ENCODE data around the gene PYGB.
A peak's percentile ranks its signal among the peaks of the same experiment; 100 is the strongest.

The PYGB gene

GRCh38 chr20:25204550-25205276 lies 43.2 kb upstream of the PYGB start:
- Histone ChIP-seq H3K9me3 (ENCODE audit: control insufficient read depth, insufficient read depth, low read depth, low read length) (no peaks in the 10 kb centered on the region), H3K4me3 (ENCODE audit: low read depth, low read length) (no peak overlapping the region), H3K36me3 (ENCODE audit: control insufficient read depth in 2 of 2, insufficient read depth in 1 of 2, low read length in 2 of 2) (peaks cover 0 to 6% of the 10 kb centered on the region in 2 experiments; a peak in 2 of 3 replicates), H3K27ac (ENCODE audit: extremely low read depth, low read depth, low read length) (no peak overlapping the region), H3K4me1 (ENCODE audit: control insufficient read depth, insufficient read depth, low read length) (no peaks in the 10 kb centered on the region)
- CTCF ChIA-PET = interaction anchor here (0.5 to 1.0 kb wide), 3 partner anchors 10 to 194 kb away, joined by 3 to 4 read pairs (median 4); no protein-coding TSS in a partner anchor
- POLR2A ChIA-PET = interaction anchor here (0.6 to 1.1 kb wide), 2 partner anchors 9 to 211 kb away, joined by 3 to 5 read pairs; no protein-coding TSS in a partner anchor
- TF ChIP-seq ZNF302 (tag by site-specific recombination; IDR thresholded peaks at IDR 0.05; ENCODE audit: low read depth) = no peak
- TF ChIP-seq ZIC2 (tag by site-specific recombination; IDR thresholded peaks at IDR 0.05) = peak; percentile 56
- TF ChIP-seq SCRT1 (tag by site-specific recombination; IDR thresholded peaks at IDR 0.05; ENCODE audit: borderline replicate concordance) = 0 out of 2 replicates have a peak, but pooled peaks have one; percentile 24
- TF ChIP-seq ZNF239 (tag by site-specific recombination; IDR thresholded peaks at IDR 0.05) = no peak
- TF ChIP-seq SCRT2 (tag by site-specific recombination; IDR thresholded peaks at IDR 0.05) = peak; percentile 44; the same call in 1 of the 2 replicates

- H3K9me3 ChIP-seq (ENCODE audit: control insufficient read depth, insufficient read depth, low read depth, low read length) = no peaks in the 10 kb centered on the region
- peaks cover 2 to 13% of the 10 kb centered on the region in 2 experiments; a peak in 2 of 3 replicates for H3K36me3 ChIP-seq (ENCODE audit: control insufficient read depth in 2 of 2, insufficient read depth in 1 of 2, low read length in 2 of 2)
- H3K4me3 ChIP-seq (ENCODE audit: low read depth, low read length) = no peak overlapping the region
- CTCF ChIA-PET = interaction anchor here (0.5 to 1.0 kb wide), 2 partner anchors 10 to 112 kb away, joined by 3 to 4 read pairs; no protein-coding TSS in a partner anchor
- no peak overlapping the region for H3K27ac ChIP-seq (ENCODE audit: extremely low read depth, low read depth, low read length)
- POLR2A ChIA-PET = interaction anchor here (0.6 kb wide), 1 partner anchor 9 kb away, joined by 3 read pairs; no protein-coding TSS in a partner anchor
- H3K4me1 ChIP-seq (ENCODE audit: control insufficient read depth, insufficient read depth, low read length) = no peaks in the 10 kb centered on the region
- TF ChIP-seq SP7 (tag by site-specific recombination; IDR thresholded peaks at IDR 0.05) (no peak), ZIC2 (tag by site-specific recombination; IDR thresholded peaks at IDR 0.05) (0 out of 2 replicates have a peak, but pooled peaks have one; percentile 9)
Observed at GRCh38 chr20:25205277-25206062, 42.4 kb upstream of the PYGB start.

DNA sequence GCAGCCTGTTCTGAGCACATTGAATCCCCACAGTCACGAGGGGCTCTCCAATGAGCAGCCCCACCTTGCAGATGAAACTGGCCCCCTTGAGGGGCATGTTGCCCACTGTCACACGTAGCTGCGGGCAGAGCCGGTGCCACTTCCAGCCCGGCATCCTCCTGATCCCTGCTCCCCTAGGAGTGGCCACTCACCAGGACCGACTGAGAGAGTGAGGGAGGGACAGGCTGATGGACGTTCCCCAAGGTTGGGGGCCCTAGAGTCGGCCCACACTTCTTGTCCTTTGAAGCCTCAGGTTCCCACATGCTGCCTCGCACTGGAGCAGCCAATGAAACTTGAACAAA lies 41.9 kb upstream of the PYGB start:
- Histone ChIP-seq H3K36me3 (ENCODE audit: control insufficient read depth in 2 of 2, insufficient read depth in 1 of 2, low read length in 2 of 2) (peaks cover 5 to 18% of the 10 kb centered on the region in 2 experiments; a peak in 2 of 3 replicates), H3K4me3 (ENCODE audit: low read depth, low read length) (no peak overlapping the region), H3K9me3 (ENCODE audit: control insufficient read depth, insufficient read depth, low read depth, low read length) (no peaks in the 10 kb centered on the region), H3K27ac (ENCODE audit: extremely low read depth, low read depth, low read length) (no peak overlapping the region), H3K4me1 (ENCODE audit: control insufficient read depth, insufficient read depth, low read length) (no peaks in the 10 kb centered on the region)
- POLR2A ChIA-PET = no interaction called here
- TF ChIP-seq, protein P1, sequence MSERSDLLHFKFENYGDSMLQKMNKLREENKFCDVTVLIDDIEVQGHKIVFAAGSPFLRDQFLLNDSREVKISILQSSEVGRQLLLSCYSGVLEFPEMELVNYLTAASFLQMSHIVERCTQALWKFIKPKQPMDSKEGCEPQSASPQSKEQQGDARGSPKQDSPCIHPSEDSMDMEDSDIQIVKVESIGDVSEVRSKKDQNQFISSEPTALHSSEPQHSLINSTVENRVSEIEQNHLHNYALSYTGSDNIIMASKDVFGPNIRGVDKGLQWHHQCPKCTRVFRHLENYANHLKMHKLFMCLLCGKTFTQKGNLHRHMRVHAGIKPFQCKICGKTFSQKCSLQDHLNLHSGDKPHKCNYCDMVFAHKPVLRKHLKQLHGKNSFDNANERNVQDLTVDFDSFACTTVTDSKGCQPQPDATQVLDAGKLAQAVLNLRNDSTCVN (tag by site-specific recombination; optimal IDR thresholded peaks at IDR 0.05) = no peak
- TF ChIP-seq ZNF768 (tag by site-specific recombination; IDR thresholded peaks at IDR 0.05) (no peak), ZNF518A (tag by site-specific recombination; conservative IDR thresholded peaks at IDR 0.05; ENCODE audit: low read depth) (no peak), KLF16 (tag by site-specific recombination; IDR thresholded peaks at IDR 0.05) (no peak), ZNF274 (IDR thresholded peaks at IDR 0.05; ENCODE audit: low read length) (no peak), ZNF274 (tag by site-specific recombination; IDR thresholded peaks at IDR 0.05; ENCODE audit: borderline replicate concordance) (no peak), GLIS1 (tag by site-specific recombination; IDR thresholded peaks at IDR 0.05) (no peak), ZNF521 (tag by site-specific recombination; IDR thresholded peaks at IDR 0.05) (no peak)
- CTCF ChIA-PET = no interaction called here
